NCI-H2029 treated with DMSO at 0.1 percent for 48 hours (cell line): ENCODE measurements around the gene OR6B3.

Experiments
- DNase-seq: peaks from one replicate; lab custom pipeline; 2025; lab: John Stamatoyannopoulos, UW

OR6B3 gene

GRCh38 chr2:240053173-240054155 lies at the start of gene OR6B3:
Gene OR6B3, minus strand, starts transcription at chr2:240053521.
- no peak for DNase-seq

GRCh38 chr2:240098349-240098748 lies 45.0 kb upstream of the OR6B3 start:
- DNase-seq = no peak

GRCh38 chr2:240095556-240096523 lies 42.5 kb upstream of the OR6B3 start:
- no peak for DNase-seq

- DNase-seq = no peak
Measured at GRCh38 chr2:240089306-240089705, 36.0 kb upstream of the OR6B3 start.

GRCh38 chr2:240086563-240086962 lies 33.2 kb upstream of the OR6B3 start:
- DNase-seq = no peak

- no peak for DNase-seq
Measured at GRCh38 chr2:240078631-240079030, 25.3 kb upstream of the OR6B3 start.

- no peak for DNase-seq
Measured at GRCh38 chr2:240077442-240077841, 24.1 kb upstream of the OR6B3 start.

- no peak for DNase-seq
Measured at GRCh38 chr2:240074545-240074944, 21.2 kb upstream of the OR6B3 start.

- no peak for DNase-seq
Measured at GRCh38 chr2:240070907-240071306, 17.6 kb upstream of the OR6B3 start.

GRCh38 chr2:240069829-240070228 lies 16.5 kb upstream of the OR6B3 start:
- no peak for DNase-seq

- no peak for DNase-seq
Measured at GRCh38 chr2:240068193-240068592, 14.9 kb upstream of the OR6B3 start.

- no peak for DNase-seq
Measured at GRCh38 chr2:240066489-240066888, 13.2 kb upstream of the OR6B3 start.

GRCh38 chr2:240064898-240065297 lies 11.6 kb upstream of the OR6B3 start:
- no peak for DNase-seq

GRCh38 chr2:240060977-240061591 lies 7.8 kb upstream of the OR6B3 start:
- DNase-seq = no peak

- DNase-seq = no peak
Measured at GRCh38 chr2:240056678-240057077, 3.4 kb upstream of the OR6B3 start.

- DNase-seq = no peak
Measured at GRCh38 chr2:240055177-240055917, 2.0 kb upstream of the OR6B3 start.

GRCh38 chr2:240052524-240052923 lies 797 bp downstream of the OR6B3 start:
- no peak for DNase-seq

GRCh38 chr2:240051697-240052096 lies 1.6 kb downstream of the OR6B3 start:
- no peak for DNase-seq

- DNase-seq = no peak
Measured at GRCh38 chr2:240050278-240050677, 3.0 kb downstream of the OR6B3 start.

GRCh38 chr2:240048237-240048636 lies 5.1 kb downstream of the OR6B3 start:
- DNase-seq = no peak

GRCh38 chr2:240045098-240045497 lies 8.2 kb downstream of the OR6B3 start:
- DNase-seq = no peak
